ENCODE data around the gene PTGES.
"Not testable (repeated sequence)": the region's sequence is repeated elsewhere in the genome, so short reads cannot be mapped to it uniquely, and the experiment has no call there.

Gene PTGES

GRCh38 chr9:129755151-129755550, 2.3 kb upstream of the PTGES start:
- Histone ChIP-seq H3K36me3 (ENCODE audit: insufficient read depth, low read length) (no peaks in the 10 kb centered on the region), H3K4me2 (ENCODE audit: low read length) (no peak overlapping the region), H3K27me3 (ENCODE audit: control insufficient read depth, insufficient read depth, low read length) (peaks cover 42% of the 10 kb centered on the region), H3K4me3 (ENCODE audit: low read length) (no peak overlapping the region), H3K9ac (ENCODE audit: low read depth, low read length) (no peak overlapping the region), H3K9me3 (replicated peaks; ENCODE audit: low read length) (no peaks in the 10 kb centered on the region), H3K4me1 (ENCODE audit: control insufficient read depth, insufficient read depth, low read length) (peaks cover 23% of the 10 kb centered on the region)

DNA sequence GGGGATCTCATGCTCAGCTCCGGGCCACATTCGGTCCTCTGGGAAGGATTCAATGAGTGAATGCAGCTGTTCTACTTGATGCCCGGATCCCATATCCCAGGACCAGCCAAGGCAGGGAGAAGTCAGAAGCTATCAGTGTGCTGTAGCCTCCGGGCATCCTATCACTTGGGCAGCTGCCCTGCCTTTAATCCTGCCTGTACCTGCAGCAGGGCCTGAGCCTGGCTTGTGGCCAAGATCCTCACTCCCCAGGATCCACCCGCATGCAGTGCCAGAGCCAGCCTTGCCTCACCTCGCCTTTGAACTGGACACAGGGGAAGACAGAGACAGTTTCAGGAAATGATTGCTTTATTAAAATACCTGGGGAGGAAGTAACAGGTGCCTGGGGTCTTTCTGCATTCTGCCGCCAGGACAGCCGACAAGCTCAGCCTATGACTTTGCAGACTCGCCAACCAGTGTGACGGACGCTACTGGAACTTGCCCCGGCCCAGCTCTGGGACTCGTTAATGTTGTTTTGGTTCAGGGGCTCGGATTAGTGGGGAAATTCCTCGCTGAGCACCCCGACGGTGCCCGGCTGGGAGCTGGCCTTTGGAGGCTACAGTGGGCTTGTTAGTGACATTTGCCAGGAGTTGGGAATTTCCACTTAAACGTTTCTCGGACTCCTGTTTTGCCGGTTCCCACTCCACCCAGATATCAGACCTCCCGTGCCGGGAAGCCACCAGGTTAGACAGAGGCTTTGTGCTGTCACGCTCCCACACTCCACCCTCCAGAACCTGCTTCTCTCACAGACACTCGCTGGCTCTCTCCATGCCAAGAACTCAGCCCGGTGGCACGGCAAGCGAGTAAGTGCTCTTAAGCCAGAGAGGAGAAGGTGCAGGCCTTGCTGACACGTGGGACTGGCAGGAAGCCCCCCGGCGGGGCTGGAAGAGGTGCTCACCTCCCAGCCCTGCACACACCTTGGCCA, 721 bp downstream of the PTGES start:
- H3K27me3 ChIP-seq (ENCODE audit: control insufficient read depth, insufficient read depth, low read length), result peaks cover 49% of the 10 kb centered on the region
- peak overlapping the region; percentile 84 for H3K4me2 ChIP-seq (ENCODE audit: low read length)
- no peaks in the 10 kb centered on the region for H3K9me3 ChIP-seq (replicated peaks; ENCODE audit: low read length)
- H3K4me3 ChIP-seq (ENCODE audit: low read length), result peak overlapping the region; percentile 62
- peaks cover 28% of the 10 kb centered on the region for H3K4me1 ChIP-seq (ENCODE audit: control insufficient read depth, insufficient read depth, low read length)
- H3K9ac ChIP-seq (ENCODE audit: low read depth, low read length), result peak overlapping the region; percentile 10
- no peaks in the 10 kb centered on the region for H3K36me3 ChIP-seq (ENCODE audit: insufficient read depth, low read length)

DNA sequence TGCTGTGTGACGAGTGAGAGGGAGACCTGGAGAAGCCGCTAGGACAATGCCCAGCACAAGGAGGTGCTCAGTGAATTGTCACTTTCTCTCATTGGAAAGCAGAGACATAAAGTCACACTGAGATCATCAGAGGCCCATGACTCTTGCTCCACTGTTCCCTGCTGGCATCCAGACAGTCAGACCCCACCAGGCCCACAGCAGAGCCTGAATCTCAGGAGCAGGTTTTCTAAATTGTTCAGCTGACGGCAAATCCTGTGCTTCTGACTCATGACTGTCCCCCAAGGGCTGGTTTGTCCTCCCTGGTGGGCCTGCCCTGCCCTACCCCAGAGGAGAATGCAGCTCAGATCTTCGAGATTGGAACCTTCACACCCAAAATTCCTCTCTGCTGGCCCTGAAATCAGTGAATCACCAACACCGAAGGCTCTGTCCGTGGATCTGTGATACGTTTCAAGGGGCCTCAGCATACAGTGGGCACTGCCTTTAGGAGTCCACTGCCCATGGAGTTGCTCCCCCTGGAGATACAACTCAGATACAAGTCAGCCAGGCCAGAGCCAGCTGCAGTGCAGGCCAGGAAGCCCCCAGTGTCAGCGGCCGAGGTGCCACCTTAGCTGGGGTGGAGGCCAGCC, 2.7 kb downstream of the PTGES start:
- H3K4me1 ChIP-seq (ENCODE audit: control insufficient read depth, insufficient read depth, low read length), result peaks cover 33% of the 10 kb centered on the region

DNA sequence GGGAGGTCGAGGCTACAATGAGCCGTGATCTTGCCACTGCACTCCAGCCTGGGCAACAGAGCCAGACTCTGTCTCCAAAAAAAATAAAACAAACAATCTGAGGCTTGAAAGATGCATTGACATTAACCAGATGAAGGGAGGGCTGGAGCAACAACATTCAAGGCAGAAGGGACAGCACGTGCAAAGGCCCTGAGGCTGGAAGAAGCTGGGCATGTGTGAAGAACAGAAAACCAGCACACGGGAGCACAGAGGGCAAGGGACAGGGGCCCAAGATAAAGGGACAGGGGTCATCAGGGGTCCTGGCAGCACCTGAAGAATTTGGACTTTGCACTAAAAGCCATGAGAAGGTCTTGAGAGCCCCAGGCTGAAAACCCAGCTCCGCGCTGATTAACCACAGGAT, 3.3 kb downstream of the PTGES start:
- Histone ChIP-seq H3K4me3 (ENCODE audit: low read length) (no peak overlapping the region), H3K9ac (ENCODE audit: low read depth, low read length) (no peak overlapping the region)

More for the DNA sequence above, 2.7 kb downstream of the PTGES start:
- H3K4me2 ChIP-seq (ENCODE audit: low read length), result no peak overlapping the region
- H3K9ac ChIP-seq (ENCODE audit: low read depth, low read length), result no peak overlapping the region
- no peaks in the 10 kb centered on the region for H3K9me3 ChIP-seq (replicated peaks; ENCODE audit: low read length)
- peaks cover 39% of the 10 kb centered on the region for H3K27me3 ChIP-seq (ENCODE audit: control insufficient read depth, insufficient read depth, low read length)
- H3K36me3 ChIP-seq (ENCODE audit: insufficient read depth, low read length), result no peaks in the 10 kb centered on the region
- H3K4me3 ChIP-seq (ENCODE audit: low read length), result no peak overlapping the region

DNA sequence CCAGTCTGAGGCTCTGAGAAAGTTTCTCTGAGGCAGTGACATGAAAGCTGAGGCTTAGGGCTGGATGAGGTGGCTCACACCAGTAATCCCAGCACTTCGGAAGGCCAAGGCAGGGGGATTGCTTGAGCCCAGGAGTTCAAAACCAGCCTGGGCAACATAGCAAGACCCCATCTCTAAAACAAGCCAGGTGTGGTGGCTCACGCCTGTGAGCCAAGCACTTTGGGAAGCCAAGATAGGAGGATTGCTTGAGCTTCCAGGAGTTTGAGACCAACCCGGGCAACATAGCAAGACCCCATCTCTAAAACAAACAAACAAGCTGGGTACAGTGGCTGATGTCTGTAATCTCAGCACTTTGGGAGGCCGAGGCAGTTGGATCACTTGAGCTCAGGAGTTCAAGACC, 3.8 kb downstream of the PTGES start:
- not testable (repeated sequence) for H3K9ac ChIP-seq (ENCODE audit: low read depth, low read length); H3K9me3 ChIP-seq (replicated peaks; ENCODE audit: low read length); H3K4me3 ChIP-seq (ENCODE audit: low read length); H3K4me2 ChIP-seq (ENCODE audit: low read length); H3K36me3 ChIP-seq (ENCODE audit: insufficient read depth, low read length)
- H3K4me1 ChIP-seq (ENCODE audit: control insufficient read depth, insufficient read depth, low read length), result peaks cover 33% of the 10 kb centered on the region
- H3K27me3 ChIP-seq (ENCODE audit: control insufficient read depth, insufficient read depth, low read length), result peaks cover 32% of the 10 kb centered on the region

More for the DNA sequence above, 3.3 kb downstream of the PTGES start:
- peaks cover 37% of the 10 kb centered on the region for H3K27me3 ChIP-seq (ENCODE audit: control insufficient read depth, insufficient read depth, low read length)
- H3K4me2 ChIP-seq (ENCODE audit: low read length), result no peak overlapping the region
- peaks cover 33% of the 10 kb centered on the region for H3K4me1 ChIP-seq (ENCODE audit: control insufficient read depth, insufficient read depth, low read length)
- H3K36me3 ChIP-seq (ENCODE audit: insufficient read depth, low read length), result no peaks in the 10 kb centered on the region
- H3K9me3 ChIP-seq (replicated peaks; ENCODE audit: low read length), result no peaks in the 10 kb centered on the region

DNA sequence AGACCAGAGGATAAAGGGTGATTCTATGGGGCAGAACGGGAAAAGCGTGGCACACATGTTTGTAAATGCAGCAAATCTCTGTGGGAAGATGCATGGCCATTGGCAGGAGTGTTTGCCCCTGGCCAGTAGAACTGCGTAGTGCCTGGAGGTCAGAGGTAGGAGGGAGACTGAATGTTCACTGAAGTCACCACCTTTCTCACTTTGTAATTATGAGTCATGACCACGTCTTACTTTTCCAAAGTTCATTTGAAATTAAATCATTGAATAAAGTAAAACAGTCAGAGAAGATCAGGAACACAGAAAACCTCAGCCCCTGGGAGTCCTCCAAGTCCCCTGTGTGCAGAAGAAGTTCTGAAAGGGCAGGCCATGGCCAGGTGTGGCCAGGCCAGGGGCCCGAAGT, 4.6 kb downstream of the PTGES start:
- Histone ChIP-seq H3K36me3 (ENCODE audit: insufficient read depth, low read length) (no peaks in the 10 kb centered on the region), H3K9ac (ENCODE audit: low read depth, low read length) (no peak overlapping the region), H3K4me3 (ENCODE audit: low read length) (no peak overlapping the region), H3K4me2 (ENCODE audit: low read length) (no peak overlapping the region), H3K4me1 (ENCODE audit: control insufficient read depth, insufficient read depth, low read length) (peaks cover 33% of the 10 kb centered on the region), H3K27me3 (ENCODE audit: control insufficient read depth, insufficient read depth, low read length) (peaks cover 30% of the 10 kb centered on the region), H3K9me3 (replicated peaks; ENCODE audit: low read length) (no peaks in the 10 kb centered on the region)

GRCh38 chr9:129746092-129746777, 6.6 kb downstream of the PTGES start:
- Histone ChIP-seq H3K4me3 (ENCODE audit: low read length) (no peak overlapping the region), H3K27me3 (ENCODE audit: control insufficient read depth, insufficient read depth, low read length) (peaks cover 24% of the 10 kb centered on the region), H3K9ac (ENCODE audit: low read depth, low read length) (no peak overlapping the region), H3K4me2 (ENCODE audit: low read length) (no peak overlapping the region), H3K36me3 (ENCODE audit: insufficient read depth, low read length) (no peaks in the 10 kb centered on the region), H3K4me1 (ENCODE audit: control insufficient read depth, insufficient read depth, low read length) (peaks cover 19% of the 10 kb centered on the region), H3K9me3 (replicated peaks; ENCODE audit: low read length) (no peaks in the 10 kb centered on the region)

GRCh38 chr9:129745200-129745599, 7.6 kb downstream of the PTGES start:
- no peak overlapping the region for H3K4me3 ChIP-seq (ENCODE audit: low read length)
- no peaks in the 10 kb centered on the region for H3K36me3 ChIP-seq (ENCODE audit: insufficient read depth, low read length)
- H3K4me2 ChIP-seq (ENCODE audit: low read length), result no peak overlapping the region
- peaks cover 22% of the 10 kb centered on the region for H3K27me3 ChIP-seq (ENCODE audit: control insufficient read depth, insufficient read depth, low read length)
- H3K9me3 ChIP-seq (replicated peaks; ENCODE audit: low read length), result no peaks in the 10 kb centered on the region
- H3K4me1 ChIP-seq (ENCODE audit: control insufficient read depth, insufficient read depth, low read length), result peaks cover 11% of the 10 kb centered on the region
- H3K9ac ChIP-seq (ENCODE audit: low read depth, low read length), result no peak overlapping the region

GRCh38 chr9:129740666-129741464, 12.0 kb downstream of the PTGES start:
- no peak overlapping the region for H3K4me3 ChIP-seq (ENCODE audit: low read length)
- no peak overlapping the region for H3K4me2 ChIP-seq (ENCODE audit: low read length)
- no peaks in the 10 kb centered on the region for H3K9me3 ChIP-seq (replicated peaks; ENCODE audit: low read length)
- peaks cover 25% of the 10 kb centered on the region for H3K27me3 ChIP-seq (ENCODE audit: control insufficient read depth, insufficient read depth, low read length)
- no peak overlapping the region for H3K9ac ChIP-seq (ENCODE audit: low read depth, low read length)
- peaks cover 7% of the 10 kb centered on the region for H3K4me1 ChIP-seq (ENCODE audit: control insufficient read depth, insufficient read depth, low read length)
- H3K36me3 ChIP-seq (ENCODE audit: insufficient read depth, low read length), result no peaks in the 10 kb centered on the region

GRCh38 chr9:129740174-129740573, 12.7 kb downstream of the PTGES start:
- no peak overlapping the region for H3K4me2 ChIP-seq (ENCODE audit: low read length)
- no peak overlapping the region for H3K4me3 ChIP-seq (ENCODE audit: low read length)
- no peak overlapping the region for H3K9ac ChIP-seq (ENCODE audit: low read depth, low read length)
- peaks cover 5% of the 10 kb centered on the region for H3K4me1 ChIP-seq (ENCODE audit: control insufficient read depth, insufficient read depth, low read length)
- no peaks in the 10 kb centered on the region for H3K9me3 ChIP-seq (replicated peaks; ENCODE audit: low read length)
- H3K27me3 ChIP-seq (ENCODE audit: control insufficient read depth, insufficient read depth, low read length), result peaks cover 25% of the 10 kb centered on the region
- H3K36me3 ChIP-seq (ENCODE audit: insufficient read depth, low read length), result no peaks in the 10 kb centered on the region

DNA sequence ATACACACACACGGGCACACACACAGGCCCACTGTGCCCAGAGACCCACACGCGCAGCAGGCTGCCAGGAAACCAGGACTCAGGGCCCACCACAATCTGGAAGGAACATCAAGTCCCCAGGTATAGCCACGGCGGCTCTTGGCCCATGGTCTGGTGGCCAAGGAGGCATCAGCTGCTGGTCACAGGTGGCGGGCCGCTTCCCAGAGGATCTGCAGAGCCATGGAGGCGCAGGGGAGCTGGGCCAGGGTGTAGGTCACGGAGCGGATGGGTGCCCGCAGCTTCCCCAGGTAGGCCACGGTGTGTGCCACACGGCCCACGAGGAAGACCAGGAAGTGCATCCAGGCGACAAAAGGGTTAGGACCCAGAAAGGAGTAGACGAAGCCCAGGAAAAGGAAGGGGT, 13.4 kb downstream of the PTGES start:
- Histone ChIP-seq H3K36me3 (ENCODE audit: insufficient read depth, low read length) (no peaks in the 10 kb centered on the region), H3K4me3 (ENCODE audit: low read length) (no peak overlapping the region), H3K4me1 (ENCODE audit: control insufficient read depth, insufficient read depth, low read length) (peaks cover 5% of the 10 kb centered on the region), H3K9ac (ENCODE audit: low read depth, low read length) (no peak overlapping the region), H3K4me2 (ENCODE audit: low read length) (no peak overlapping the region), H3K9me3 (replicated peaks; ENCODE audit: low read length) (no peaks in the 10 kb centered on the region), H3K27me3 (ENCODE audit: control insufficient read depth, insufficient read depth, low read length) (peaks cover 26% of the 10 kb centered on the region)

Measured in skeletal muscle satellite cell (primary cell).